HG02870 (cell line): ENCODE results near the gene MYO5C.
"Not testable (repeated sequence)": the region's sequence is repeated elsewhere in the genome, so short reads cannot be mapped to it uniquely, and the experiment has no call there.

Experiments
- ATAC-seq: cut with Tn5 transposase; IDR thresholded peaks from one replicate; pipeline ENCODE4 v1.9.1; 2021; ENCODE audit warnings: mild to moderate bottlenecking, moderate library complexity; ENCODE audit not compliant: unreplicated experiment

MYO5C gene

DNA sequence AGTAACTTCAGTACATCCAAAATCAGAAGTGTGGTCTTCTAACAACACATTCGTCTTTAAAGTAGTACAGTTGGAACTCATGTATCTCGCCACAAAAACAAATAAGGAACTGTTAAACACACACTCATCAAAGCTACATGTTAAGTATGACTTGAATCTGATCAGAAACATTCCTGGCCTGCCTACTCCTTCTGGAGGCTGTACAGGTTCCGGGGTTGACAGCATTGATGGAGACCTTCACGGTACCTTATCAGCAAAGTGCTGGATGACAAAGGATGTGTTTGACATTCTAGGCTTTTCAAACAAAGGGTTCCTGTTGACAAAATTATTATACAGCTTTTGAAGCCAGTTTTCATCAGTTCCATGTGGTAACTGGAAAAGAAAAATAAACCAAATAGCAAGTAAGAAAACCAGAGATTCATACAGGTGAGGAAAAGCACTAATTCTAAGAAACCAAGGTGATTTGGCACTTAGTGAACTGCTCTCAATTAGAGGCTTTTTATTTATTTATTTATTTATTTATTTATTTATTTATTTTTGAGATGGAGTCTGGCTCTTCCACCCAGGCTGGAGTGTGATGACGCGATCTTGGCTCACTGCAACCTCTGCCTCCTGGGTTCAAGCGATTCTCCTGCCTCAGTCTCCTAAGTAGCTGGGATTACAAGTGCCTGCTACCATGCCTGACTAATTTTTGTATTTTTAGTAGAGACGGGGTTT is 44.3 kb downstream of the MYO5C start:
- ATAC-seq: no peak

DNA sequence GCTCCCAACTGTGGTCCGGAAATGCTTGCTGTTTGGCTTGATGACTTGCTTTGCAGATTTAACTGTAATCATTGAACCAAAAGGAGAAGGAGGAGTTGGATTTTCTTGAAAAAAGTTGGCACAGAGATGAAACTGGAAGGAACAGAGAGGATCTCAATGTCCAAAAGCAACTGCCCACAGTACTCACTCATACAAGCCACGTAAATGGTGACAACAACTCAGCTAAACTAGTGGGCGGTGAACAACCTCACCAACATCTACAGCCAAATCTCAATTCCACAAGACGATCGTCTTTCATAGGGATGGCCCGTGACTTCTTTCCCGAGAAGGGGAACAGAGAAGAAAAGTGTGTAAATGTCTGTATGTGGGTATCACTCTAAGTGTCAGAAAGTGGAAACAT is 48.1 kb downstream of the MYO5C start:
- ATAC-seq: no peak

DNA sequence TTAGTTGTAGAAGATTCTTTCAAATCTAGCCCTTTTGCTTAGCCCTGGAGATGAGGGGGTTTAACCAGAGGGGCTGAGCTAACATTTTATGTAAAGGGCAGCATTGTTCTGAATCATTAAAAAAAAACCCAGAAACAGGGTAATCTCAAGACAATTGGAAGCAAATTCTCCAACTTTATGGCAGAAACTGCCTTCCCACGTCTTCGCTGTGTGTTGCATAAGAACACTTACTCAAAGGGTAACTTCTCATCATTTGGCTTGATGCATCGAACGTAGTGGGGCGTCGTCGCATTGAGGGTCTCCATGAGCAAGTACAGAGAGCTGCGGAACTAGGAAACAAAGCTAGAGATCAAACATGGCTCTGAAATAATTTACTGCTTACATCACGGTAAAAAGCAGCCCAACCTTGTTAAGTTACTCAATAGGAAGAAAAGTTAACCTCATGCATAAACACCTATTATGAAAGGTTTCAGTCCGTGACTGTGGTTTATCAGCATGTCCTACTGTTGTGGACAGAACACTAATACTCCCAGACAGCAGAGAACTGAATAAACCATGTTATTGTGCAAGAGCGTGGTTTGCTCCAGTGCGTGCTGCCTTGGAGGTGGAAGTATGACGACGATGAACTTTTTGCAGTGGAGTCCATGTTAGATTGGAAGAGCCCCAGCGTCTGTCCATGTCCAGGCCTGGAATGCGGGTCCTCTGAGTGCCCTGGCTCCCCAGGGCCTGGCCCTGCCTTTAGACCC is 48.7 kb downstream of the MYO5C start:
- ATAC-seq: no peak

DNA sequence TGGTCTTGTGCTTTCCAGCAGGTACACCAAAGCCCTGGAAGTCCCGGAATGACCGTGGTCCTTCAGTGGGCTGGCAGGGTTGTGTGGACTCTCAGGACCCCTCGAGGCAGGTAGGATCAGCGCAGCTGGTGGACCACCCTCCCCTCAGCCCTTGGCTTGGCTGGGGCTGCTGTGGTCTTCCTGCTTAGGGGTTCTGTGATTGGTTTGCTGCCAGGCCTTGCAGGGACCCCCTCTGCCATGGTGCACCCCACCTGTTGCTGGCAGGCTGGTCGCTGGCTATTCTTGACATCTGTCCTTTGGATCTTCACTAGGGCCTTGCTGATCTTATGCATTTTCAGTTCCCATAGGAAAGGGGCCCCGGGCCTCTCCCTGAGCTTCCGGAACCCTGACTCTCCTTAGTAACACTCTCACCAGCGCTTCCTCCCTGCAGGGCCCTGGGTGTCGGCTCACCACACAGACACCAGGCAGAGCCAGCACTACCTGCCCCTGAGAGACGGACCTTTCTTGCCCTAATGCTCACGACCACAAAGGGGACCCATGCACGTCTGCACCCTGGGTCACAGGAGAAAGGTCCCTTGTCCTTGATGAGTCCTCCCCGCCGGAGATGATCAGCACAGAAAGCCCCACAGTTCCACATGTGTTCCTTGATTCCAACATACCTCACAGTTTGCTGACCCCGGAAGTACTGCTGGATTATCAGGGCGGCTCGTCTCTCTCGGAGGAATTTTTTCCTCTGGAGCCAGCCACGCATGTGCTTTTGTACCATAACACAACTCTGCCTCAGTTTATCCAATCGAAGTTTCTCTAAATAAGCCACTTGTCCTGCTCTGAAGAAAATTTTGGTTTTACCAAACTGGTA is 51.7 kb downstream of the MYO5C start:
- no peak for ATAC-seq

DNA sequence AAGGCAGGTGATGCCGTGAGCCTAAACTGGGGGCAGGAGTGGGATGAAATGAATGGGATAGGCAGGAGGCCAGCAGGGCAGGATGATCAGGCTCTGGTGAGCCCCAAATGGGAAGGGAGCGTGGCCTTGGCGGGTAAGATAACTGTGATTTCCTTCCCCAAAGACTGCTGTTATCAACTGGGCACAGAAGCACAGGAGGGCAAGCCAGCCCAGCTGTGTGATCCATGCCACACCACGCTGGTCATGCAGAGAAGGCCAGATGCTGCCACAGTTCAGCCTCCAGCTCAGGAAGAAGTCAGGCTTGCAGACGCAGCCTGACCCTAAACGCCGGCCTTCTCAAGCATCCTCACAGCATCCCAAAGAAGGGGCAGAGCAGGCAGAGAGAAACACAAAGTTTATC is 52.3 kb downstream of the MYO5C start:
- no peak for ATAC-seq

DNA sequence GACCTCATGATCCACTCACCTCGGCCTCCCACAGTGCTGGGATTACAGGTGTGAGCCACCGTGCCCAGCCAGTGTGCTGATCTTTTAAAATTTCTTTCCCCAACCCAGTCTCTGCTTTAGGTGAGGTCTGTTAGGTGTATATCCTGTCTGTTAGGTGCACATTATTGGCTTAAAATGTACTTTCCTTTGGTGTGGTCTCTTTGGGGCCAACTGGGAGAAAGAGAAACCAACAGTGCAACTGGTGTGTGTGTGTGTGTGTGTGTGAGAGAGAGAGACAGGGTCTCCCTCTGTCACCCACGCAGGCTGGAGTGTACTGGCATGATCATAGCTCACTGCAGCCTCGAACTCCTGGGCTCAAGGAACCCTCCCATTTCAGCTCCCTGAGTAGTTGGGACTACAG is 54.1 kb downstream of the MYO5C start:
- no peak for ATAC-seq

DNA sequence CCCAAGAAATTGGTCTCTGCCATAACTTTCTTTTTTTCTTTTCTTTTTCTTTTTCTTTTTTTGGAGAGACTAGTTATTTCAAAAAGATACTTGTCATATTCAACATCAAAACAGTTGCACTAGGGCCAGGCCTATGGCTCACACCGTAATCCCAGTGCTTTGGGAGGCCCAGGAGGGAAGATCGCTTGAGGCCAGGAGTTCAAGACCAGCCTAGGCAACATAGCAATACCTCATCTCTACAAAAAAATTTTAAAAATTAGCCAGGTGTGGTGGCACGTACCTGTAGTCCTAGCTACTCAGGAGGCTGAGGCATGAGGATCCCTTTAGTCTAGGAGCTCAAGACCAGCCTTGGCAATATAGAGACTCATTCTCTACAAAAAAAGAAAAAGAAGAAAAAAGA is 55.4 kb downstream of the MYO5C start:
- no peak for ATAC-seq

DNA sequence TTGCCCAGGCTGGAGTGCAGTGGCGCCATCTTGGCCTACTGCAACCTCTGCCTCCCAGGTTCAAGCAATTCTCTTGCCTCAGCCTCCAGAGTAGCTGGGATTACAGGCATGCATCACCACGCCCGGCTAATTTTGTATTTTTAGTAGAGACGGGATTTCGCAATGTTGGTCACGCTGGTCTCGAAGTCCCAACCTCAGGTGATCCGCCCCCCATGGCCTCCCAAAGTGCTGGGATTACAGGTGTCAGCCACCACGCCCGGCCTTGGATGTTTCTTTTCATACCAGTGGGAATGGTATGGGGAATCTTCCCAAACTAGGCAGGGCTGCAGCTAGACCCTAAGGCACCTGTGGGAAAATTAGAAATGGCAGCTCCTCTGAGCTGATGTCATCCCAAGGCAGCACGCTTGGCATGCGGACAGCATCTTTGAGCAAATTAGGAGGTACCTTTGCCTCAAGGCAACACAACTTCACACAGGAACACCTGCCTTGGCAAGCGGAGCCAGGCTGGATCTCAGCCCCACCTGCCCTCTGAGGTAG is 56.5 kb downstream of the MYO5C start:
- ATAC-seq: not testable (repeated sequence)

DNA sequence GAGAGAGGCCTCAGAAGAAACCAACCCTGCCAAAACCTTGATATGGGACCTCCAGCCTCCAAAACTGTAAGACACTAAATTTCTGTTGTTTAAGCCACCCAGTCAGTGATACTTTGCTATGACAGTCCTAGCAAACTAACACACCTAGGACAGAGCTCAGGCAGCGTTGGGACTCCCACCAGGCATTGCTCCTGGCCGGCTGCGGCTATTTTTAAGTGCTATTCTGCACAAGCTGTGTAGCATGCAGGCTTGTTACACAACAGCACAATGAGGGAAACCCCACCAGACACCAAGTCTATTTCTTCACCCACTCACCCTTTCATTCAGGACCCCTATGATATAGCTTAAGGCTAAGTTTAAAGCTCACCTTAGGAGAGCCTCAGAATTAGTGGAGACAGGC is 57.5 kb downstream of the MYO5C start:
- no peak for ATAC-seq

DNA sequence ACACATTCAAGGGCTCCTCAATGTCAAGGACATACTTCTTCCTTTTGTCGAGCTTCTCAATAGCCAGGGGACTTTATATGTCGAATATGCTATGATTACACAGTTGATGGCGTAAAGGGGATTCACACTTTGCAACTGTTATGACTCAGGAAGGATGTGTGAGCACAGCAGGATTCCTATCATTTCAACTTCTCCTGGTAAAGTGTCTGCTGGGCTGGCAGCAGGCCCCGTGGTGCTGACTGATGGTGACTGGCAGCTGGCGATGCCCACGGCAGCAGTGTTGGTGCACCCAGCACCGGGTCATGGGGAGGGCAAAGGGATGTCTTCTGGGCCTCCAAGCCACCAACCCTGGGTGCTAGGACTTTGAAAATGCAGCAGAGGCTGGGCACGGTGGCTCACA is 59.6 kb downstream of the MYO5C start:
- no peak for ATAC-seq

DNA sequence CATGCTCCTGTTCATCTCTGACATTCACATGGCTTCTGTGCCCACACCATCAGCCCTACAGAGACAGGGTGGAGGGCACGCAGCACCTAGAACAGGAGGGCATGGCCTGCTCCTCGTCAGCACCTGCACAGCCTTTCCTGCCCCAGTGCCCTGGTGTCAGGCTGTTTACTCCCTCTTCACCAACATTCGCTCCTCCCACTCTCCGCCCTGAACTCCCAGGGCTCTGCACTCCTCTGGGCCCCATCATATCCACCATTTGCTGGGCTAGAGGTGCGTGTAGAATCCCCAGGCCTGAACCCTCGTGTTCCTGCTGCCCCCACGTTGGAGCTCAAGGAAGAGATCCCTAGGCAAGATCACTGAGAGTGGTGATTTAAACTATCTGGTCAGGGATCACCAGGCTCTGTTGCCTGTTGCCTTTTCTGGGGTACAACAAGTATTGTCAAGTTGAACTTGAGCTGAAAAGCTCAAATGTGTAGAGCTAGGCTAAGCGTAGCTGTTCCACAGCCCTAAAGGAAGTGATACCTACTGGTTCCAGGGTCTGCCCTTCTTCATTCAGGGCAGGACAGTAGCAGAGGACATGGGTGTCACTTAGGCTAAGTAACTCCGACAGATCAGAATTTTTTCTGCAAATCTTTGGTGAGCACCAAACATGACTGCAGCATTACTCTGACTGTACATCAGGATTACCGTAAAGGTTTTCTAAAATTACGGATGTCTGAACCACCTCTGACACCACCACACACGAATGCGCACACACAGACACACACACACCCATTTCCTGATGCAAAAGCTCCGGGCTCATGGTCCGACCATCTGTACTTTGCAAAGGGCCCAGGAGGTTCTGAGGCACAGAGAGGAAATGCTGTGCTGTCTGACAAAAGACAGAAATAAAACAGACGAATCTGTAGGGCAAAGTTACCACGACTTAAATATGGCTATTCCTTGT is 60.7 kb downstream of the MYO5C start:
- ATAC-seq: no peak

DNA sequence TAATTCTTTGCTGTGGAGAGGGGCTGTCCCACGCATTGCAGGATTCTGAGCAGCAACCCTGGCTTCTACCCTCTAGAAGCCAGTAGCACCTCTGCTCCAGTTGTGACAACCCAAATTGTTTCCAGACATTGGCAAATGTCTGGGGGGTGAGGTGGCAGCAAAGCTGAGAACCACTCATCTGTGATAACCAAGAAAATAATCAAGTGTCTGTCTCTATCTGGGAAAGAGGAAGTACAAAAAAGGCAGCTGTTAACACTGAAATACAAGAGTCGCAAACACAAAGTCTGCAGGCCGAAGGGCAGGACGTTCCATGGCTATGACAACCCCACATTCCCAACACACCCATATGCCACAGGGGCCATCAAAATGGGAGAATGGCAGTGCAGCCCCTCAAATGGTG is 62.2 kb downstream of the MYO5C start:
- no peak for ATAC-seq

DNA sequence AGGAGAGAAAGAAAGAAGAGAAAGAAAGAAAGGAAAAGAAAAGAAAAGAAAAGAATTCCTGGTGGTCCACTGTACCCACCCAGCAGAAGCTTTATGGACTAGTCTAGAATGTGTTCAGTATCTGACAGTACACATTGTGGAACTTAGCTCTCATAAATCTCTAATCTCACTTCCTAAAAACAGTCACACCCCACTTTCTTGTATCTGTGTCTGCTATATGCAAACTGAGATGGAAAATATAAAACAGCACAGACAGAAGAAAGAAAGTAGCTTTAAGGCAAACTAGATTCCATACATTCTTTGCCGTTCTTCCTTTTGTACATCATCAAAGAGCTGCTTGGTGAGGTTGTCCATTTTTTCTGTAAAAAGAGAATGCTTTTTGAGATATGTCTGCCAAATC is 63.3 kb downstream of the MYO5C start:
- ATAC-seq: peak; percentile 66

DNA sequence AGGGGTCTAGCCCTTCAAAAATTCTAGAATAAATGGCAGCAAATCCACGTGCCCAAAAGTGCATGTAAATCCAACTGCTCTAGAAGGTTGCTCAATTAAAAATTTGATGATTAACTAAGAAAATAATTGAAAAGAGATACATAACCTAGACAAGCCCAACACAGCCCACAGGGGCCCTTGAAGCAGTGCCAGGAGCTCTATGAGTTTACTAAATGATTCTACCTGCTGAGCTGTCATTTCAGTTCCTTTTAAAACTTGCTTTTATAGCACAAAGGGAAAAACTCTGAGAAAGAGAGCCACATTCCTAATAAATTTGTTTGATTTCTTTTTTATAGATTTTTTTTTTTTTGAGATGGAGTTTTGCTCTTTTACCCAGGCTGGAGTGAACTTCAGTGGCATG is 65.5 kb downstream of the MYO5C start:
- no peak for ATAC-seq

DNA sequence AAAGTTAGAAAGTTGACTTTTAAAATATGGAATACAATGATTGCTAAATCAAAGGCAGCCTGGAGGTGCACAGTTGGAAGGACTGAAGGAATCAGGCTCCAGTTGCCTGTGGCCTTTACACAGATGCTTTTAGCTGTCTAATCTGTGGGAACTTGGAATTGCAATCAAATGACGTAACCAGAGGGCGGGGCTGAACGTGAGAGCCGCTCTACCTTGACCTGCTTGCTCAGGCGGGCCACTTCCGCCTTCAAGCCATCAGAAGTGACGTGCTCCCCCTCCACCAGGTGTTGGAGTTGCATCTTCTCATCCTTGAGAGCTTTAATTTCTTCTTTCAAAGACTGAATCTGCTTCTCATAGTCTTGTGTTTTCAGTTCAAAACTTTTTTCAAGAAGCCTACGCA is 66.7 kb downstream of the MYO5C start:
- ATAC-seq: no peak

DNA sequence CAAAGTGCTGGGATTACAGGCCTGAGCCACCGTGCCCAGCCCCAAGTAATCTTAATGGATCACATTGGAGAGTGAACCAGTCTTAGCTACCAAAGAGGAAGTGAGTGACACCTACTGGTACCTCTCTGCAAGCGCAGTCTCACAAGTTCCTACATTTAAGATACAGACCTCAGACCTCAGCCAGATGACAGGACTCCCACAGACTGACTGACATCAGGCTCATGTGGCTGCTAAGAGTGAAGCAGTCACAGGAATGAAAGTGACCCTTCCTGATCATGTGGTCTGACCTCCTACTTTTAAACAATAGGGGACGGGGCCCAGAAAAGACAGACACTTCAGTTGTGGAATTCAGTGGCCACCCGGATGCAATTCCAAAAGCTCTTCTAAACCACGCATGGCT is 68.1 kb downstream of the MYO5C start:
- ATAC-seq: peak; percentile 74

DNA sequence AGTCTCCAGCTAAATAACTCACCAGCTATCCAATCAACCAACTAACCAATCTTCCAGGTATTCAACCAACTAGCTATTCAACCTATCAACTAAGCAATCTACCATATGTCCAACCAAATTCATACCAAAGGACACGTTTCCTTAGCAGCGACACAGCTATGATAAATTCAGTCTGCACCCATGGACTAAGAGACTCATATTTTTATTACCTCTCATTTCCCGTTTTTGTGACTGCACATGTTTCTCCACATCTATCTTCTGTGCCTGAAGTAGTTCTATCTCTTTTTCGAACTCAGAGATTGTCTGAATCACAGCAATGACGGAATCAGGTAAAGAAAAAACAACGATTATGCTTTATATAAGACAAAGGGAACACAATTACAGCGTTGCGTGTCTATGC is 70.4 kb downstream of the MYO5C start:
- no peak for ATAC-seq

DNA sequence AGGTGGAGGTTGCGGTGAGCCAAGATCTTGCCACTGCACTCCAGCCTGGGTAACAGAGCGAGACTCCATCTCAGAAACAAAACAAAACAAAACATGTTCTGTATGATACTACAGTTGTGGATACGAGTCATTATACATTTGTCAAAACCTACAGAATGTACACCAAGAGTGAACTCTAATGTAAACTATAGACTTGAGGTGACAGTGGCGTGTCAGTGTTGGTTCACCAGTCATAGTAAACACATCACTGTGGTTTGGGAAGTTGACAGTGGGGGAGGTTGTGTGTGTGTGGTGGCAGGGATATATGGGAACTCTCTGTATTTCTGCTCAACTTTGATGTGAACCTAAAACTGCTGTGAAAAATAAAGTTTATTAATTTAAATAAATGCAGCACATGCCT is 71.4 kb downstream of the MYO5C start:
- ATAC-seq: no peak

DNA sequence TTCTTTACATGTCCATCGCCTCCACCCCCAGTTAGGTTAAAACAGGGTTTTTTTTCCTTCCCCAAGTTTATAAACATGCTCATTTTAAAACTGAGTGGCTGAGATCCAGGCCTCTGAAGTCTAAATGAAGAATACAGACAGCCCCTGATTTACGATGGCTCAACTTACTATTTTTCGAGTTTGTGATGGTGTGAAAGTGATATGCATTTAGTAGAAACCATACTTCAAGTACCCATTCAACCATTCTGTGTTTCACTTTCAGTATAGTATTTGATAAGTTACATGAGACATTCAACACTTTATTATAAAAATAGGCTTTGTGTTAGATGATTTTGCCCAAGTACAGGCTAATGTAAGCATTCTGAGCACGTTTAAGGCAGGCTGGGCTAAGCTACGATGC is 73.9 kb downstream of the MYO5C start:
- peak; percentile 49 for ATAC-seq

DNA sequence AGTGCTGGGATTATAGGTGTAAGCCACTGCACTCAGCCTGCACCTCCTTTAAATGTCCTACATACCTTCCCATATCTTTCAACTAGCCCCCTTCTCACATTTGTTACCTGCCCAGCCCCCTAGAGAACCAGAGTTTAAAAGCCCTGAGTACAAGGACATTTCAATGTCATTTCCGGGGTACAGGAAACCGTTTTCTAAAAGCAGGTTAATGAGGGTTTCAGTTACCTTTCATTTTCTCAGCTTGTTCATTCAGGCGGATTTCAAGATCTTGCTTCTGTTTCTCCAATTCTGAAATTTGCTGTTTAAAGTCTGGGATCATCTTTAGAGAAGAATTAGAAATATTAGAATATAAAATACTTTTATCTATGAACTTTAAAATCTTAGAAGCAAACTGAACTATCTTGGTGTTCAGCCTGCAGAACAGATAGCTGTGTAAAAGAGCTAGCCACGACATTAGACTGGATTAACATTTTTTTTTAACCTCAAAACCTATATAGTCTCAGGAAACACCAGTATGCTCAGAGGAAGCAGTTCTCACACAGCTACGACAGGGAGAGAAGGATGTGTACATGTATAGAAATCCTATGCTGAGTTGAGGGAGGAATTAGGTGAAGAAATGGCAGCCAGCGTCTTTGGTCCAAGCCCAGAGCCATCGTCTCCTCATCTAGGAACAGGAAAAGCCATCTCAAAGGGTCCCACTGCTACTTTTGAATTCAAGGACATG is 74.5 kb downstream of the MYO5C start:
- ATAC-seq: no peak
